ENCODE results near the gene CTNNA2.
"Not testable (repeated sequence)": the region's sequence is repeated elsewhere in the genome, so short reads cannot be mapped to it uniquely, and the experiment has no call there.

CTNNA2 gene

GRCh38 chr2:79996709-79997108 lies 483.9 kb downstream of the CTNNA2 start:
- DNase-seq: no peak

- DNase-seq: no peak
Observed at GRCh38 chr2:80001701-80002101, 488.9 kb downstream of the CTNNA2 start.

- no peak for DNase-seq
Observed at GRCh38 chr2:80002112-80002511, 489.3 kb downstream of the CTNNA2 start.

GRCh38 chr2:80002568-80003157 lies 489.8 kb downstream of the CTNNA2 start:
- DNase-seq: no peak

- DNase-seq: no peak
Observed at GRCh38 chr2:80007777-80008503, 495.1 kb downstream of the CTNNA2 start.

- no peak for DNase-seq
Observed at GRCh38 chr2:80008596-80008995, 495.7 kb downstream of the CTNNA2 start.

GRCh38 chr2:80009211-80009610 lies 496.4 kb downstream of the CTNNA2 start:
- DNase-seq: no peak

GRCh38 chr2:80012061-80012460 lies 499.2 kb downstream of the CTNNA2 start:
- DNase-seq: no peak

GRCh38 chr2:80014637-80015036 lies 501.8 kb downstream of the CTNNA2 start:
- no peak for DNase-seq

- no peak for DNase-seq
Observed at GRCh38 chr2:80016171-80016570, 503.3 kb downstream of the CTNNA2 start.

GRCh38 chr2:80019571-80020460 lies 507.0 kb downstream of the CTNNA2 start:
- DNase-seq: no peak

- no peak for DNase-seq
Observed at GRCh38 chr2:80022018-80022417, 509.2 kb downstream of the CTNNA2 start.

- no peak for DNase-seq
Observed at GRCh38 chr2:80026040-80026729, 513.3 kb downstream of the CTNNA2 start.

GRCh38 chr2:80028051-80028450 lies 515.2 kb downstream of the CTNNA2 start:
- DNase-seq: no peak

- DNase-seq: no peak
Observed at GRCh38 chr2:80028584-80028983, 515.7 kb downstream of the CTNNA2 start.

- no peak for DNase-seq
Observed at GRCh38 chr2:80030135-80030534, 517.3 kb downstream of the CTNNA2 start.

GRCh38 chr2:80032684-80033083 lies 519.8 kb downstream of the CTNNA2 start:
- not testable (repeated sequence) for DNase-seq

GRCh38 chr2:80035749-80036285 lies 523.0 kb downstream of the CTNNA2 start:
- no peak for DNase-seq

- no peak for DNase-seq
Observed at GRCh38 chr2:80037310-80037709, 524.5 kb downstream of the CTNNA2 start.

GRCh38 chr2:80040226-80040625 lies 527.4 kb downstream of the CTNNA2 start:
- no peak for DNase-seq

- no peak for DNase-seq
Observed at GRCh38 chr2:80042635-80043034, 529.8 kb downstream of the CTNNA2 start.

GRCh38 chr2:80048296-80048695 lies 535.4 kb downstream of the CTNNA2 start:
- no peak for DNase-seq

GRCh38 chr2:80050246-80050645 lies 537.4 kb downstream of the CTNNA2 start:
- peak; percentile 78 for DNase-seq

Measured in NCI-H1694 (cell line).